HG03139 (cell line): ENCODE results near the gene IFNL2.

Experiments used
- ATAC-seq: cut with Tn5 transposase; IDR thresholded peaks from one replicate; pipeline ENCODE4 v1.9.1; 2021; ENCODE audit not compliant: unreplicated experiment

IFNL2 gene

DNA sequence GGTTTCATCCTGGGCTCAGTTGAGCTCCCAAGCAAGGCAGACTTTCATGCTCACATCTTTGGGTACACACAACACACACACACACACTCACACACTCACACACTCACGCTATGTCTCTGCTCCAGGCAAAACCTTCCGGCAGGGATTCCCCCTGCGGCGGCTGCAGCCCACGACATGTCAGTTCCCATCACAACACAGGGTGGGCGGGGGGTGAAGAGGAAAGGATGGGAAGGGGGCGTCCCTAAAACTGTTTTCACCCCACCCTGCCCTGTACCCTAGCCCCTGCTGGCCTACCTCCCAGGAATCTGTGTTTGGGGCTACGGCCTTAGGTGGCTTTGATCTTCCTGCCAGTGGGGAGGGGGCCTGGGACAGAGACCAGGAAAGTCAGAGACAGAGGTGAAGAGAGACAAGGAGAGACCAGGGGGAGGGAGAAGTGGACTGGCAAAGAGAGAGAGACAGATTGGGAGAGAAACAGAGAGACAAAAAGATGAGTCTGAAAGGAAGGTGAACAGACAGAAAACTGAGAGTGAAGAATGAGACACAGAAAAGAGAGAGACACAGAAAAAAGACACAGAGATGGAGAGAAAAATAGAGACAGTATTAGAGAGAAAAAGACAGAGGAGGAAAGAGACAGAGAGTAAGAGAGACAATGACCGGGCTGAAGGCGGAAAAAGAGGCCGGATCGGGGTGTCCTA lies 48.6 kb downstream of the IFNL2 start:
- no peak for ATAC-seq

DNA sequence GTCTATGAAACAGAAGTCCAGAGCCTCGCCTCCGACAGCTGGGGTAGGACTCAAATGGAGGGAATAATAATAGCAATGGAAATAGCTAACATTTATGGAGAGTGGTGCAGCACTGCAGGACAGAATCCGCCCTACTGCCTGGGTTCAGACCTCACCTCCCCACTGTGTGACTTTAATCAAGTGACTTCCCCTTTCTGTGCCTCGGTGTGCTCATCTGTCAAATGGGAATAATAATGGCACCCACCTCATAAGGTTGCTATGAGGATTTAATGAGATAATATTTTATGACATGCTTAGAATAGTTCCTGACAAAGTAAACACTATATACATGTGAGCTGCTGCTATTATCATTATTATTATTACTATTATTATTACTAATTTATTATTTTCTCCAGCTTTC lies 49.3 kb downstream of the IFNL2 start:
- ATAC-seq: no peak

DNA sequence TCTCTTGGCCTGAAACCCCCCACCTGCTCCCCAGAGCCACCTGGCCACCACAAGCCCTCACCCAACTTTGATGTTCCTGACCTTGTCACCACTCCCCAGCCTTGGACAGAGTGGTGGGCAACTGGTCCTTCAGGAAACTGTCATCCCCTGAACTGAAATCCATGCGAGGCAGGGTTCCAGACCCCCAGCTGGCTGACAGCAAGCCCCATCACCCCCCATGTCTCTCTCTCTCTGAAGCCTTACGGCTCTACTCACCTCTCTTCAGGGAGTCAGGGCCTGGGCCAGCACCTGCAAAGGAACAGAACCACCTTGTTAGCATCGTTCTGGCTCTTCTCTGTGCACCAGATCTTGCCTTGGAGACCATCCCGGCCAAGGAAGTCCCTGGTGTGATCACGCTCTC lies 49.9 kb downstream of the IFNL2 start:
- no peak for ATAC-seq

DNA sequence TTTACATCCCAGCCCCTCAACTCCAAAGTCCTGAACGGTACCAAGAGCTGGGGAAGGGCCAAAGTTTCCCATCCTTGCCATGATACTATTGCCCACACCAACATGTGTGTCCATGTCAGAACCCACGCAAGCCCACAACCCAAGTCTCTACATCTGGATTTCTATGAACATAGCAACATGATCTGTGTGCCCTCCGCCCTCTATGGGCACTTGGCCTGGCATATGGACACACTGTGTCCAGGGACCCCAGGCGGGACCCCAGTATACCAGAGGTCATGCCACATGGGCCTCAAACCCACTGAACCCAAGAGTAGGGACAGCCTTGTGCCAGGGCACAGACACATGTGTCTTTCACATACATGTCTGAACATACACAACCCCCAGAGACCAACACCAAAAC lies 50.5 kb downstream of the IFNL2 start:
- ATAC-seq: no peak

DNA sequence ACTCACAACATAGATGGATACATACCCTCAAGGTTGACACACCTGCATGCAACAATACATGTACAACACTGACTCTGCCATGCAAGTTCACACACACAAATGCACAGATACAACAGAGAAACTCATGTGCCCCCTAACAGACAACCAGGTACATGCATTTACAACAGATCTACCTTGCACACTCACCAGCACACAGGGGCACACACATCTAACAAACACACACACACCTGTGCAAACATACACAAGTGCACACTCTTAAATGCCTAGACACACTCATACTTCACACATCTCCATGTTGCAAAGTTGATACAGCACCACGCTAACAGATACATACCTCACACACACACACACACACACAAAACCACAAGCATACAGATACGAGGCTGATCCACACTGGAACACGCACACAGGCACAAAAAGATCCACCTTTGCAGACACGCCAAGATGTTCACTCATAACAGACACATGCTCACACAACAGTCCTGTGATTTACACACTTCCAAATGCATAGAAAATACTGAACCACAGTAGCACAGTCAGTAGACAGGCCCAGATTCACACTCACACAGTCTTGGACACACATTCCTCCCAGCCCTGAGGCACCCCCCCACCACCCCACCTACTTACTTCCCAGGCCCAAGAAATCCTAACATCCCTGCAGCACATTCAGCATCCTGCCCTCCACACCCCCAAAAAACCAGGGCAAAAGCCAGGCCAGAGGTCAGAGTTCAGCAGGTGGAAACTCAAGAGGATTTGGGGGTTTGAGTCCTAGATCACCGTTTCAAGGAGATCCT lies 51.1 kb downstream of the IFNL2 start:
- ATAC-seq: no peak
